Aorta (tissue), 5 donors: Measurements from ENCODE around the gene MYCBP2. TPM values are rescaled to one million over a fixed set of nuclear protein-coding genes. Genes with fewer than 3 reads are reported as not detected.
"Not testable (repeated sequence)": the region's sequence is repeated elsewhere in the genome, so short reads cannot be mapped to it uniquely, and the experiment has no call there.

ENCODE experiments used
- ATAC-seq: fragments of 200-7000 bp; cut with Tn5 transposase; one replicate; pipeline ENCODE4 v1.9.1; 2022; ENCODE audit warnings: moderate library complexity; ENCODE audit not compliant: low FRiP score
- DNase-seq, 2 donors: peaks; one replicate each; pipeline ENCODE4 v3.0.0-alpha.2; 2020
- H3K27ac ChIP-seq, 2 donors: one replicate each; pipeline ENCODE4 v1.5.1; 2013; ENCODE audit warnings: low read length in 2 of 2, mild to moderate bottlenecking in 2 of 2, moderate library complexity in 2 of 2, control low read depth in 1 of 2, inconsistent platforms in 1 of 2, low read depth in 1 of 2
- H3K27me3 ChIP-seq, 2 donors: one replicate each; pipeline ENCODE4 v1.6.1; 2013; ENCODE audit warnings: control low read depth in 1 of 2, low read length in 1 of 2, mild to moderate bottlenecking in 1 of 2, moderate library complexity in 1 of 2; ENCODE audit not compliant: insufficient read depth in 2 of 2, control insufficient read depth in 1 of 2
- H3K36me3 ChIP-seq, 2 donors: one replicate each; pipeline ENCODE4 v1.6.1; 2013; ENCODE audit warnings: control low read depth in 1 of 2, low read length in 1 of 2, mild to moderate bottlenecking in 1 of 2; ENCODE audit not compliant: insufficient read depth in 2 of 2, control insufficient read depth in 1 of 2
- H3K4me1 ChIP-seq, 2 donors: one replicate each; pipeline ENCODE4 v1.6.1; 2013; ENCODE audit warnings: low read length in 2 of 2, control low read depth in 1 of 2, mild to moderate bottlenecking in 1 of 2, moderate library complexity in 1 of 2; ENCODE audit not compliant: insufficient read depth in 2 of 2, control insufficient read depth in 1 of 2
- H3K4me3 ChIP-seq, 2 donors: one replicate each; pipeline ENCODE4 v1.5.1; 2013; ENCODE audit warnings: low read length in 2 of 2, control low read depth in 1 of 2, mild to moderate bottlenecking in 1 of 2
- H3K9me3 ChIP-seq: one replicate; pipeline ENCODE4 v1.6.1; 2013; ENCODE audit warnings: mild to moderate bottlenecking, low read length; ENCODE audit not compliant: control insufficient read depth
- WGBS, 2 donors: extraction: QIAGEN DNeasy Blood & Tissue Kit; methylation state at CpG; one replicate each; pipeline ENCODE4 v1.1.7; 2013; 5-methylcytosine and 5-hydroxymethylcytosine counted together
- intact Hi-C, 2 donors: fragments of 100-400 bp; cut with DNase I; formaldehyde crosslinking; loops; one replicate each; pipeline versions ENCODE4 v1.14.2 to v1.15.0; 2022
- polyA plus RNA-seq, 2 donors: library from polyadenylated mRNA; stranded (reverse); fragments of 200-250 nt; gene quantifications; one replicate each; pipeline ENCODE4 v1.2.3, GENCODE V29; 2013
- total RNA-seq, 2 donors: library from RNA; stranded (reverse); fragmentation: NEBNext Ultra II Directional; extraction: Animal tissue kit (Norgen Biotek cat#: 25700); gene quantifications; one replicate each; pipeline ENCODE4 v1.2.1, GENCODE V29; 2021
- donor health status: healthy with polysubstance abuse.
- donor health status: Bipolar disorder and iron deficiency.
- donor health status: DM: no; HTN: no; CAD: no.
- donor health status: DM: no; HTN: no; CAD: no.
- donor health status: DM: yes; HTN: yes; CAD: no.

Gene MYCBP2
- total and polyA plus RNA-seq, 4 donors, result 8.1 to 166 (median 96.1) TPM

DNA sequence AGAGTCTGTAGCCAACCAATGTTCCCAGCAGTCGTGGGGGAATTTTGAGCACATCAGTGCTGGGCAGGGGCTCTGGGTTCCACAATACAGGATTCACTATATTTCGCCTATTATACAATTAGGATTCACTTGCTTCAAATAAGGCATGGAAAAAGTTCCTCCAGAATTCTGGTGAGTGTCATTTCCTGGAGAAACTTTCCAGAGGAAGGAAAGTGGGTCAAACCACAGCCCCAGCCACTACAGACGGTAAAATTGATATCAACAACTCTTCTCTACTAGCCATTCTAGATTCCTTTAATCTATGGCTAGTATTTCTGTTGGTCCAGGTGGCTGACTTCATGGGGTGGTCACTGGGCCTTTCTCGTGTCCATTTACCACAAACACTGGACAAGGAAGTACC is 10.5 kb downstream of the MYCBP2 start:
- H3K27ac ChIP-seq, result no peak overlapping the region
- intact Hi-C loops, result no loop called here
- H3K36me3 ChIP-seq, result no peaks in the 10 kb centered on the region
- DNase-seq (no peak), ATAC-seq (no peak)
- H3K27me3 ChIP-seq, result no peaks in the 10 kb centered on the region
- no peaks in the 10 kb centered on the region for H3K9me3 ChIP-seq
- 78 to 83% methylated on average over 4 of the region's 4 CpGs for WGBS, 2 donors
- no peak overlapping the region for H3K4me3 ChIP-seq
- peaks cover 0 to 5% of the 10 kb centered on the region in 2 donors for H3K4me1 ChIP-seq

DNA sequence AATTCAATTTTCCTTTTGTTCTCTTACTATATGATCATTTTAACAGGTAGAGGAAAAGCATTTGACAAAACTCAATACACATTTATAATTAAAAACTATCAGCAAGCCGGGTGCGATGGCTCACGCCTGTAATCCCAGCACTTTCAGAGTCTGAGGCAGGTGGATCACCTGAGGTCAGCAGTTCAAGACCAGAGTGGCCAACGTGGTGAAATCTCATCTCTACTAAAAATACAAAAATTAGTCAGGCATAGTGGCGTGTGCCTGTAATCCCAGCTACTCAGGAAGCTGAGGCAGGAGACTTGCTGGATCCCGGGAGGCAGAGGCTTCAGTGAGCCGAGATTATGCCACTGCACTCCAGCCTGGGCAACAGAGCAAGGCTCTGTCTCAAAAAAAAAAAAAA is 11.4 kb downstream of the MYCBP2 start:
- ATAC-seq, H3K27ac ChIP-seq, H3K4me1 ChIP-seq, H3K27me3 ChIP-seq, DNase-seq, H3K36me3 ChIP-seq, H3K9me3 ChIP-seq, intact Hi-C loops, H3K4me3 ChIP-seq: not testable (repeated sequence)
- WGBS, 2 donors, result 83 to 85% methylated on average over 7 of the region's 7 CpGs

DNA sequence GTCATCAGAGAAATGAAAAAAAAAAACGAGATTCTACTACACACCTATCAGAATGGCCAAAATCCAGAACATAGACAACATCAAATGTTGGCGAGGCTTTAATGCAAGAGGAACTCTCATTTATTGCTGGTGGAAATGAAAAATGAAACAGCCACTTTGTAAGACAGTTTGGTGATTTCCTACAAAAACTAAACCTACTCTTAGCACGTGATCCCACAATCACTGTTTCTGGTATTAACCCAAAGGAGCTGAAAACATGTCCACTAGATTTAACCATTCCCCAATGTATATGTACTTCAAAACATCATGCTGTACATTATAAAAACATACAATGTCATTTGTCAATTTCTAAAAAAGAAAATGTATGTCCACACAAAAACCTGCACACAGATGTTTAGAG is 13.0 kb downstream of the MYCBP2 start:
- DNase-seq (no peak), ATAC-seq (no peak)
- H3K4me3 ChIP-seq, result no peak overlapping the region
- no peaks in the 10 kb centered on the region for H3K27me3 ChIP-seq
- intact Hi-C loops, result no loop called here
- no peaks in the 10 kb centered on the region for H3K9me3 ChIP-seq
- WGBS, 2 donors, result 87 to 88% methylated on average over 3 of the region's 3 CpGs
- no peak overlapping the region for H3K27ac ChIP-seq
- peaks cover 0 to 5% of the 10 kb centered on the region in 2 donors for H3K4me1 ChIP-seq
- H3K36me3 ChIP-seq, result no peaks in the 10 kb centered on the region

DNA sequence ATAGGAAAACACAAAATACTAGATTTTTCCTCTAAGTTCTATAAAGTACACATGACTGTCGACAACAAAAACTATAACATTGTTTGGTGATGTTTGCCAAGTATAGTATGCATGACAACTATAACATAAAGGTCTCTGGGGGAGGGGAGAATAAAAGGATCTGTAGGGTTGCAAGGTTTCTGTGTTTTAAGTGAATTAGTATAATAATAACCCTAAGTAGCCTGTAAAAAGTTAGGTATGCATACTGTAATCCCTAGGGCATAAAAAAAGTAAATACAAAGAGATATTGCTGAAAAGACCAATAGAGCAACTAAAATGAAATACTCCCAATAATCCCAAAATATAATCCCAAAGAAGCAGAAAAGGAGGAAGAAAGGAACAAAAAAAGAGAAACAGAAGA is 14.6 kb downstream of the MYCBP2 start:
- Histone ChIP-seq H3K27me3 (no peaks in the 10 kb centered on the region), H3K36me3 (no peaks in the 10 kb centered on the region), H3K27ac (no peak overlapping the region), H3K9me3 (no peaks in the 10 kb centered on the region), H3K4me3 (no peak overlapping the region), H3K4me1 (peaks cover 0 to 10% of the 10 kb centered on the region in 2 donors)
- intact Hi-C loops, result no loop called here
- no peak for ATAC-seq
- no peak for DNase-seq
- 56 to 59% methylated on average over 1 of the region's 1 CpG for WGBS, 2 donors

DNA sequence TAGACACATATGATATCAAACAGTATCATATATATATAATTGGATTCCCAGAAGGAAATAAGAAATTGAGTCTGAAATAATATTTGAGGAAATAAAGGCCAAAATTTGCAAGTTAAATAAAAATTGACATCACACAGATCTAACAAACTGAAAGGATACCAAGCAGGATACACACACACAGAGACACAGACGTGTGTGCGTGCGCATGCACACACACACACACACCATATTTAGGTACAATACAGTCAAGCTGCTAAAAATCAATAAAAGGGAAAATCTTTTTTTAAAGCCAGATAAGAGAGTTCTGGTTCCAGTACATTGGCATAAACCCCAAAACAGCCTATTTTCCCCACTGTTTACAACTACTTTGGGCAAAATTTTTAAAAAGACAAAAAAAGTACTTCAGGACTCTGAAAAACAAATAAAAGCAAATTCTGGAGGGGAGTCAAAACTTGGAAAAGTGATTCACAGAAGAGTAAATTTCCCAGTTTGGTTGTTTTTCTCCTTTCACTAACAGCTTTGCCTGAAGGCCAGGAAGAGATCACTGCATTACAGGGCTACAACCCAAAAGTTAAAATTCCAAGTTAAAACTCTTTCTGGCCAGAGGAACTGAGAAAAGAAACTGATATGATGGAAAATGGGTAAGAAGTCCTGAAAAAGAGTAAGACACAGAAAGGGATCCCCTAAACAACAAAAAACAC is 16.2 kb downstream of the MYCBP2 start:
- Histone ChIP-seq H3K4me1 (peaks cover 0 to 13% of the 10 kb centered on the region in 2 donors), H3K4me3 (no peak overlapping the region), H3K9me3 (no peaks in the 10 kb centered on the region), H3K36me3 (no peaks in the 10 kb centered on the region), H3K27ac (no peak overlapping the region), H3K27me3 (no peaks in the 10 kb centered on the region)
- ATAC-seq (no peak), DNase-seq (no peak)
- WGBS, 2 donors, result 38 to 43% methylated on average over 3 of the region's 3 CpGs
- intact Hi-C loops, result no loop called here

DNA sequence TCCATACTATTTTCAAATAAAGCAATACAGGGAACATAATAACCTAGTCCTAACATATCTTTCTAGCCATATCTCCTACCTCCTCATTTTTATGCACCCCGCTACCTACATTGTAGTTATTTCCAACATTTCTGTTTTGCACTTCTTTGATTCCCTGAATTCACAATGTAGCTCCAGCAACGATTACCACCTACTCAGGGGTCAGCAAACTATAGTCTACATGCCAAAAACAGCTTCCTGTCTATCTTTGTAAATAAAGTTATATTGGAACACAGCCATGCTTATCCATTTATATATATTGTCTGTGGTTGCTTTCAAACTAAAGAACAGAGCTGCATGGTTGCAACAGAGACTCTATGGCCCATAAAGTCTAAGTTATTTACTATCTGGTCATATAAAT is 16.7 kb downstream of the MYCBP2 start:
- intact Hi-C loops, result no loop called here
- no peaks in the 10 kb centered on the region for H3K27me3 ChIP-seq
- peaks cover 0 to 13% of the 10 kb centered on the region in 2 donors for H3K4me1 ChIP-seq
- H3K27ac ChIP-seq, result no peak overlapping the region
- ATAC-seq (no peak), DNase-seq (no peak)
- H3K4me3 ChIP-seq, result no peak overlapping the region
- 54 to 60% methylated on average over 2 of the region's 2 CpGs for WGBS, 2 donors
- no peaks in the 10 kb centered on the region for H3K36me3 ChIP-seq
- no peaks in the 10 kb centered on the region for H3K9me3 ChIP-seq

DNA sequence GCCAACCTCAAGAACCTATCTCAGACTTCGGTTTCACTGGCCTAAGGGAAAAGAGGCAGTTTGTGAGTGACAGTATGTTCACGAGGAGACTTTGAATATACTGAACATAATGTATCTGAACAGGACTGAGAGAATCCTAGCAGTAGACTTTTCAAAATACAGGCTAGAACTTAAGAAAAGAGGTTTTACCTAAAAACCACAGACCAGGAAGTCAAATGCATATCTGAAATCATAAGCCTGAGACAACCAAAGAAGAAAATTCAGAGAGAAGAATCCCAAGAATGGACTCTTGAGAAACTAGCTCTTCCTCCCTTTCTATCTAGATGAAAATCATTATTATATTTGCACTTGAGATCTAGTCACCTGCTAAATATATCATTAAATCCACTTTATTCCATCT is 17.6 kb downstream of the MYCBP2 start:
- H3K4me1 ChIP-seq, result peaks cover 0 to 12% of the 10 kb centered on the region in 2 donors
- DNase-seq, result no peak
- WGBS, 2 donors, result 88% methylated on average over 2 of the region's 2 CpGs
- no peak for ATAC-seq
- no peak overlapping the region for H3K4me3 ChIP-seq
- no peaks in the 10 kb centered on the region for H3K27me3 ChIP-seq
- no peaks in the 10 kb centered on the region for H3K36me3 ChIP-seq
- H3K9me3 ChIP-seq, result no peaks in the 10 kb centered on the region
- intact Hi-C loops, result no loop called here
- H3K27ac ChIP-seq, result no peak overlapping the region

DNA sequence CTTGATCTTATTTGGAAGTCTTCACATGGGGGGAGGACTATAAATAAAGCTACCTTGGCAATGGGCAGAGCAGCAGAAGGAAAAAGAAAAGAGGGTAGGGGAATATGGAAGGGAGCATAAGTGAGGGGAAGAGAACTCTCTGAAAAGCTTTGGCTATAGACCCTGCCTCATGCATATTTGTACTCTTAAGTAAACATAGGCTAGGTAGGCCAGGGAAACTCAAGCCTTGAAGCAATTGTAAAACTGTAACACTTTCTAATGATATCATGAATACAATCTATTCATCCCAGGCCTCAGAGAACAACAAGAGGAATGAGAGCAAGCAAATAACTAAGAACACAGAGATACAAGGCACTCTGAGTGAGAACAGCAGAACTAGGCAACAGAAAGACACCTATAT is 20.4 kb downstream of the MYCBP2 start:
- Histone ChIP-seq H3K36me3 (no peaks in the 10 kb centered on the region), H3K4me1 (peaks cover 0 to 12% of the 10 kb centered on the region in 2 donors), H3K27ac (no peak overlapping the region), H3K4me3 (no peak overlapping the region), H3K27me3 (no peaks in the 10 kb centered on the region), H3K9me3 (no peaks in the 10 kb centered on the region)
- DNase-seq (no peak), ATAC-seq (no peak)
- intact Hi-C loops, result no loop called here

DNA sequence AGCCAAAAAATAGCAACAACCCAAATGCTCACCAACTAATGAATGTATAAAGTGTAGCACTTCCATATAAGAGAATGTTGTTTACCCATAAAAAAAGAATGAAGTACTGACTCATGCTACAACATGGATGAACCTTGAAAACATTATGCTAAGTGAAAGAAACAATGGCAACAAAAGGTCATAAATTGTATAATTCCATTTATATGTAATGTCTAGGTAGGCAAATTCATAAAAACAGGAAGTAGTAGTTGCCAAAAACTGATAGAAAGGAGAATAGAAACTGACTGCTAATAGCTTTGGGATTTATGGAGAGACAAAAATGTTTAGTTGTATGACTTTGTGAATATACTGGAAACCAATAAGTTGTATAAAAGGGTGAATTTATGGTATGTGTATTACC is 21.6 kb downstream of the MYCBP2 start:
- H3K27ac ChIP-seq, result no peak overlapping the region
- intact Hi-C loops, result no loop called here
- H3K36me3 ChIP-seq, result no peaks in the 10 kb centered on the region
- H3K27me3 ChIP-seq, result no peaks in the 10 kb centered on the region
- peaks cover 0 to 12% of the 10 kb centered on the region in 2 donors for H3K4me1 ChIP-seq
- H3K4me3 ChIP-seq, result no peak overlapping the region
- DNase-seq (no peak), ATAC-seq (no peak)
- H3K9me3 ChIP-seq, result no peaks in the 10 kb centered on the region
